Nephron progenitor cell (in vitro differentiated cells): ENCODE measurements around the gene MAP1LC3A.
A peak's percentile ranks its signal among the peaks of the same experiment; 100 is the strongest.
"Not testable (repeated sequence)": the region's sequence is repeated elsewhere in the genome, so short reads cannot be mapped to it uniquely, and the experiment has no call there.

Source experiments
- DNase-seq: peaks from one replicate; pipeline ENCODE4 v3.0.0; 2021
- H3K27ac Mint-ChIP-seq: 2 replicates; pipeline ENCODE4 v1.8.0; 2021; ENCODE audit warnings: mild to moderate bottlenecking, moderate library complexity, mixed read lengths
- H3K27me3 Mint-ChIP-seq: 2 replicates; pipeline ENCODE4 v1.8.0; 2021; ENCODE audit warnings: mild to moderate bottlenecking, low read depth, mixed read lengths; ENCODE audit not compliant: poor library complexity
- H3K36me3 Mint-ChIP-seq: 2 replicates; pipeline ENCODE4 v1.8.0; 2021; ENCODE audit warnings: low read depth, mixed read lengths
- H3K4me1 Mint-ChIP-seq: 2 replicates; pipeline ENCODE4 v1.8.0; 2021; ENCODE audit warnings: mixed read lengths
- H3K4me3 Mint-ChIP-seq: 2 replicates; pipeline ENCODE4 v1.8.0; 2021; ENCODE audit warnings: mild to moderate bottlenecking, moderate library complexity, mixed read lengths
- H3K9me3 Mint-ChIP-seq: 2 replicates; pipeline ENCODE4 v1.8.0; 2021; ENCODE audit warnings: mild to moderate bottlenecking, moderate library complexity, mixed read lengths
- TF ChIP-seq, protein P1 (sequence below): fragments of 200-600 bp; sonication (generic); IDR thresholded peaks from 2 replicates; pipeline ENCODE4 v1.5.0; 2021; ENCODE audit warnings: antibody characterized with exemption

The MAP1LC3A gene

DNA sequence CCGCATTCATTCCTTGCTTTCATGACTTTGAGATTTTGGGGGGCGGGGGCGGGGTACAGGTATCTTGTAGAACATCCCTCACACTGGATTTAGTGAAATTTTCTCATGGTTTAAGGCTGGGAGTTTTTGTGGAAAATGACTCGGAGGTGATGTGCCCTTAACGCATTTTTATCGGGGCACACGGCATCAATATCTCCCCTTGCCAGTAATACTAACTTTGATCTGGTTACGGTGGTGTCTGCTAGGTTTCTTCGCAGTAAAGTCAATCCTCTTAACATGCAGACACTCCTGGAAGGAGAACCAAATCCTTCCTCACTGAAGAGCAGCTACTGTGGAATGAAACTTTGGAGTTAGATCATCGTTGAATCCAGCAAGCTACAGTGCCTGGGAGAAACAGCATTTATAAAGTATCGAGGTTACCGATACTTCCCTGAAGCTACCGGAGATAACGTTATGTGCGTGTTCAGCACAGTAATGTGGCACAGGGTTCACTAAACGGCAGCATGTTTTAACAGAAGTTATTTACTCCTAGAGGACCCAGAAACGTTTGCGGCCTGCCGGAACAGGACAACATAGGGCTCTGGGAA, 43.5 kb upstream of the MAP1LC3A start:
- no peaks in the 10 kb centered on the region for H3K9me3 Mint-ChIP-seq
- peaks cover 35% of the 10 kb centered on the region for H3K4me1 Mint-ChIP-seq
- peak overlapping the region; percentile 100 for H3K27ac Mint-ChIP-seq
- H3K27me3 Mint-ChIP-seq, result no peaks in the 10 kb centered on the region
- TF ChIP-seq, protein P1, sequence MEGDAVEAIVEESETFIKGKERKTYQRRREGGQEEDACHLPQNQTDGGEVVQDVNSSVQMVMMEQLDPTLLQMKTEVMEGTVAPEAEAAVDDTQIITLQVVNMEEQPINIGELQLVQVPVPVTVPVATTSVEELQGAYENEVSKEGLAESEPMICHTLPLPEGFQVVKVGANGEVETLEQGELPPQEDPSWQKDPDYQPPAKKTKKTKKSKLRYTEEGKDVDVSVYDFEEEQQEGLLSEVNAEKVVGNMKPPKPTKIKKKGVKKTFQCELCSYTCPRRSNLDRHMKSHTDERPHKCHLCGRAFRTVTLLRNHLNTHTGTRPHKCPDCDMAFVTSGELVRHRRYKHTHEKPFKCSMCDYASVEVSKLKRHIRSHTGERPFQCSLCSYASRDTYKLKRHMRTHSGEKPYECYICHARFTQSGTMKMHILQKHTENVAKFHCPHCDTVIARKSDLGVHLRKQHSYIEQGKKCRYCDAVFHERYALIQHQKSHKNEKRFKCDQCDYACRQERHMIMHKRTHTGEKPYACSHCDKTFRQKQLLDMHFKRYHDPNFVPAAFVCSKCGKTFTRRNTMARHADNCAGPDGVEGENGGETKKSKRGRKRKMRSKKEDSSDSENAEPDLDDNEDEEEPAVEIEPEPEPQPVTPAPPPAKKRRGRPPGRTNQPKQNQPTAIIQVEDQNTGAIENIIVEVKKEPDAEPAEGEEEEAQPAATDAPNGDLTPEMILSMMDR, result no peak
- no peak for DNase-seq
- peaks cover 49% of the 10 kb centered on the region for H3K36me3 Mint-ChIP-seq
- peak overlapping the region; percentile 98 for H3K4me3 Mint-ChIP-seq

DNA sequence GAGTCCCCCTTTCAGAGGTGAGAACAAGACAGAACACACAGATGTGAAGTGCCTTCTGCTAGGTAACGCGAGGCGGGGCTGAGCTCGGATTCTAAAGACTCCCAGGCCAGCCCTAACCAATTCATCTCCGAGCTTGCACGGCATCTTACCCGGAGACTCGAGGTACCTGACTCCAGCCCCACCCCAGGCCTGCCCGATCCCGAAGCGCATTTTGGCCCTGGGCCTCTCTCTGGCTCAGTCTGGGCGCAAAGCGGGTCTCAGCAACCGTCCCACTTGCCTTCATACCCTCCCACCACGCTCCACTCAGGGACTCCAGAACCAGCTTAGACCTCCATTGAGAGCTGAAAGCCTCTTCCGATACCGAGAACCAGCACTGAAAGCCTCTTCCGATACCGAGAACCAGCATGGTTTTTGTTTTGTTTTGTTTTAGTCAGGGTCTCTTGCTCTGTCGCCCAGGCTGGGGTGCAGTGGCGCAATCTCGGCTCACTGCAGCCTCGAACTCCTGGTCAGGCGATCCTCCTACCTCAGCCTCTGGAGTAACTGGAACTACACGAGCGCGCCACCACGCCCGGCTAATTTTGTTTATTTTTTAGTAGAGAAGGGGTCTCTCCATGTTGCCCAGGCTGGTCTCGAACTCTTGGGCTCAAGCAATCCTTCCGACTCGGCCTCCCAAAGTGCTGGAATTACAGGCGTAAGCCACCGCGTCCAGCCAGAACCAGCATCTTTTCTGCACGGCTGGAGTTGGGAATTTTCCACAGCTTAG, 42.9 kb upstream of the MAP1LC3A start:
- H3K36me3 Mint-ChIP-seq, result peaks cover 45% of the 10 kb centered on the region
- peak; percentile 58 for DNase-seq
- peak overlapping the region; percentile 98 for H3K4me3 Mint-ChIP-seq
- H3K4me1 Mint-ChIP-seq, result peaks cover 35% of the 10 kb centered on the region
- H3K27me3 Mint-ChIP-seq, result no peaks in the 10 kb centered on the region
- H3K27ac Mint-ChIP-seq, result peak overlapping the region; percentile 100
- H3K9me3 Mint-ChIP-seq, result no peaks in the 10 kb centered on the region
- TF ChIP-seq, protein P1, result no peak

GRCh38 chr20:34516247-34517113, 42.0 kb upstream of the MAP1LC3A start, which contains the start of gene DYNLRB1:
DYNLRB1 (plus strand) TSS chr20:34516422; CDS start chr20:34516459, 37 bp downstream.
- Mint-ChIP-seq H3K27me3 (no peaks in the 10 kb centered on the region), H3K9me3 (no peaks in the 10 kb centered on the region), H3K27ac (peak within 1 kb of the TSS; percentile 100), H3K36me3 (peaks cover 41% of the 10 kb centered on the region), H3K4me1 (peaks cover 35% of the 10 kb centered on the region), H3K4me3 (peak within 1 kb of the TSS; percentile 98)
- TF ChIP-seq, protein P1, result no peak
- DNase-seq, result peak; percentile 99

GRCh38 chr20:34517114-34517505, 41.4 kb upstream of the MAP1LC3A start:
- H3K4me1 Mint-ChIP-seq, result peaks cover 37% of the 10 kb centered on the region
- TF ChIP-seq, protein P1, result no peak
- peak overlapping the region; percentile 98 for H3K4me3 Mint-ChIP-seq
- H3K27ac Mint-ChIP-seq, result peak overlapping the region; percentile 100
- peaks cover 42% of the 10 kb centered on the region for H3K36me3 Mint-ChIP-seq
- H3K27me3 Mint-ChIP-seq, result no peaks in the 10 kb centered on the region
- no peaks in the 10 kb centered on the region for H3K9me3 Mint-ChIP-seq
- DNase-seq, result no peak

- Mint-ChIP-seq H3K36me3 (peaks cover 38% of the 10 kb centered on the region), H3K4me3 (peak overlapping the region; percentile 76), H3K4me1 (peaks cover 50% of the 10 kb centered on the region)
- H3K27ac Mint-ChIP-seq, DNase-seq, H3K27me3 Mint-ChIP-seq, H3K9me3 Mint-ChIP-seq: not testable (repeated sequence)
Measured at GRCh38 chr20:34518863-34519262, 39.7 kb upstream of the MAP1LC3A start.

- not testable (repeated sequence) for H3K4me3 Mint-ChIP-seq, H3K27me3 Mint-ChIP-seq, H3K27ac Mint-ChIP-seq, DNase-seq, H3K9me3 Mint-ChIP-seq
- Mint-ChIP-seq H3K4me1 (peaks cover 48% of the 10 kb centered on the region), H3K36me3 (peaks cover 28% of the 10 kb centered on the region)
Measured at GRCh38 chr20:34519841-34520240, 38.7 kb upstream of the MAP1LC3A start.
